Erythroblast (primary cell): ENCODE data around the gene EXT2.

Experiments used
- GATA1 ChIP-seq: IDR thresholded peaks from 2 replicates; pipeline ENCODE4 v1.6.1; 2011; ENCODE audit warnings: low read depth, mild to moderate bottlenecking, control low read depth, low read length, moderate library complexity
- POLR2A ChIP-seq: IDR thresholded peaks from 2 replicates; pipeline ENCODE4 v1.6.1; 2011; ENCODE audit warnings: mild to moderate bottlenecking, low read length

- TF ChIP-seq GATA1: no peak
- no peak for TF ChIP-seq POLR2A
These were observed 45.6 kb upstream of the EXT2 start for GRCh38 chr11:44049832-44050231.
